ENCODE results near the gene YKT6. TPM values are rescaled to one million over a fixed set of nuclear protein-coding genes. Genes with fewer than 3 reads are reported as not detected.

The YKT6 gene
- total RNA-seq, 2 experiments from 2014 or later: 53.5 to 57.3 TPM

- Mint-ChIP-seq H3K27ac (no peak overlapping the region), H3K9me3 (no peaks in the 10 kb centered on the region), H3K27me3 (ENCODE audit: low read depth) (peaks cover 2% of the 10 kb centered on the region), H3K36me3 (ENCODE audit: low read depth) (no peaks in the 10 kb centered on the region), H3K4me3 (no peak overlapping the region), H3K4me1 (ENCODE audit: low read depth) (no peaks in the 10 kb centered on the region)
- CTCF ChIA-PET: interaction anchor here (1.2 kb wide), 1 partner anchor 19 kb away, joined by 4 read pairs; no protein-coding TSS in a partner anchor
- intact Hi-C loops (cut with micrococcal nuclease): no loop called here
- no peak for DNase-seq
Measured at GRCh38 chr7:44176486-44176885, 24.3 kb upstream of the YKT6 start.

- H3K4me3 Mint-ChIP-seq: no peak overlapping the region
- peaks cover 2% of the 10 kb centered on the region for H3K27me3 Mint-ChIP-seq (ENCODE audit: low read depth)
- intact Hi-C loops (cut with micrococcal nuclease): no loop called here
- CTCF ChIA-PET: no interaction called here
- H3K27ac Mint-ChIP-seq: no peak overlapping the region
- no peaks in the 10 kb centered on the region for H3K36me3 Mint-ChIP-seq (ENCODE audit: low read depth)
- H3K4me1 Mint-ChIP-seq (ENCODE audit: low read depth): no peaks in the 10 kb centered on the region
- peaks cover 2% of the 10 kb centered on the region for H3K9me3 Mint-ChIP-seq
- no peak for DNase-seq
Measured at GRCh38 chr7:44177570-44178131, 23.1 kb upstream of the YKT6 start.

- H3K27ac Mint-ChIP-seq: no peak overlapping the region
- H3K9me3 Mint-ChIP-seq: peaks cover 6% of the 10 kb centered on the region
- peaks cover 2% of the 10 kb centered on the region for H3K27me3 Mint-ChIP-seq (ENCODE audit: low read depth)
- CTCF ChIA-PET: no interaction called here
- H3K36me3 Mint-ChIP-seq (ENCODE audit: low read depth): no peaks in the 10 kb centered on the region
- intact Hi-C loops (cut with micrococcal nuclease): no loop called here
- H3K4me3 Mint-ChIP-seq: no peak overlapping the region
- no peak for DNase-seq
- H3K4me1 Mint-ChIP-seq (ENCODE audit: low read depth): no peaks in the 10 kb centered on the region
Measured at GRCh38 chr7:44180631-44181030, 20.1 kb upstream of the YKT6 start.

GRCh38 chr7:44182827-44183226 lies 18.0 kb upstream of the YKT6 start:
- Mint-ChIP-seq H3K27ac (no peak overlapping the region), H3K27me3 (ENCODE audit: low read depth) (no peaks in the 10 kb centered on the region), H3K9me3 (peaks cover 6% of the 10 kb centered on the region), H3K4me1 (ENCODE audit: low read depth) (no peaks in the 10 kb centered on the region), H3K36me3 (ENCODE audit: low read depth) (no peaks in the 10 kb centered on the region), H3K4me3 (no peak overlapping the region)
- CTCF ChIA-PET: no interaction called here
- DNase-seq: no peak
- intact Hi-C loops (cut with micrococcal nuclease): no loop called here

GRCh38 chr7:44183386-44183785 lies 17.4 kb upstream of the YKT6 start:
- CTCF ChIA-PET: no interaction called here
- Mint-ChIP-seq H3K36me3 (ENCODE audit: low read depth) (no peaks in the 10 kb centered on the region), H3K9me3 (peaks cover 6% of the 10 kb centered on the region), H3K27ac (no peak overlapping the region), H3K27me3 (ENCODE audit: low read depth) (no peaks in the 10 kb centered on the region), H3K4me1 (ENCODE audit: low read depth) (no peaks in the 10 kb centered on the region), H3K4me3 (no peak overlapping the region)
- intact Hi-C loops (cut with micrococcal nuclease): no loop called here
- no peak for DNase-seq

GRCh38 chr7:44184206-44184872 lies 16.4 kb upstream of the YKT6 start:
- H3K27me3 Mint-ChIP-seq (ENCODE audit: low read depth): no peaks in the 10 kb centered on the region
- intact Hi-C loops (cut with micrococcal nuclease): no loop called here
- no peak for DNase-seq
- H3K4me1 Mint-ChIP-seq (ENCODE audit: low read depth): no peaks in the 10 kb centered on the region
- H3K27ac Mint-ChIP-seq: no peak overlapping the region
- H3K36me3 Mint-ChIP-seq (ENCODE audit: low read depth): no peaks in the 10 kb centered on the region
- no peak overlapping the region for H3K4me3 Mint-ChIP-seq
- CTCF ChIA-PET: no interaction called here
- peaks cover 6% of the 10 kb centered on the region for H3K9me3 Mint-ChIP-seq

- Mint-ChIP-seq H3K27me3 (ENCODE audit: low read depth) (no peaks in the 10 kb centered on the region), H3K36me3 (ENCODE audit: low read depth) (no peaks in the 10 kb centered on the region), H3K9me3 (peaks cover 6% of the 10 kb centered on the region), H3K4me1 (ENCODE audit: low read depth) (no peaks in the 10 kb centered on the region), H3K27ac (no peak overlapping the region), H3K4me3 (no peak overlapping the region)
- intact Hi-C loops (cut with micrococcal nuclease): no loop called here
- DNase-seq: no peak
- CTCF ChIA-PET: no interaction called here
Measured at GRCh38 chr7:44184873-44185446, 15.8 kb upstream of the YKT6 start.

- CTCF ChIA-PET: no interaction called here
- intact Hi-C loops (cut with micrococcal nuclease): no loop called here
- Mint-ChIP-seq H3K4me3 (no peak overlapping the region), H3K4me1 (ENCODE audit: low read depth) (no peaks in the 10 kb centered on the region), H3K27me3 (ENCODE audit: low read depth) (no peaks in the 10 kb centered on the region), H3K9me3 (peaks cover 6% of the 10 kb centered on the region), H3K27ac (no peak overlapping the region), H3K36me3 (ENCODE audit: low read depth) (no peaks in the 10 kb centered on the region)
- DNase-seq: no peak
Measured at GRCh38 chr7:44185729-44186128, 15.0 kb upstream of the YKT6 start.

- intact Hi-C loops (cut with micrococcal nuclease): no loop called here
- Mint-ChIP-seq H3K9me3 (peaks cover 6% of the 10 kb centered on the region), H3K27ac (no peak overlapping the region), H3K36me3 (ENCODE audit: low read depth) (no peaks in the 10 kb centered on the region), H3K4me1 (ENCODE audit: low read depth) (no peaks in the 10 kb centered on the region), H3K4me3 (no peak overlapping the region), H3K27me3 (ENCODE audit: low read depth) (no peaks in the 10 kb centered on the region)
- no peak for DNase-seq
- CTCF ChIA-PET: no interaction called here
Measured at GRCh38 chr7:44186736-44187135, 14.0 kb upstream of the YKT6 start.

GRCh38 chr7:44187636-44188416 lies 13.0 kb upstream of the YKT6 start:
- Mint-ChIP-seq H3K27ac (no peak overlapping the region), H3K27me3 (ENCODE audit: low read depth) (no peaks in the 10 kb centered on the region), H3K4me1 (ENCODE audit: low read depth) (no peaks in the 10 kb centered on the region), H3K4me3 (no peak overlapping the region), H3K36me3 (ENCODE audit: low read depth) (no peaks in the 10 kb centered on the region), H3K9me3 (peaks cover 3% of the 10 kb centered on the region)
- intact Hi-C loops (cut with micrococcal nuclease): no loop called here
- no peak for DNase-seq
- CTCF ChIA-PET: no interaction called here

- H3K36me3 Mint-ChIP-seq (ENCODE audit: low read depth): no peaks in the 10 kb centered on the region
- intact Hi-C loops (cut with micrococcal nuclease): no loop called here
- H3K4me3 Mint-ChIP-seq: no peak overlapping the region
- CTCF ChIA-PET: no interaction called here
- H3K9me3 Mint-ChIP-seq: no peaks in the 10 kb centered on the region
- peaks cover 2% of the 10 kb centered on the region for H3K27me3 Mint-ChIP-seq (ENCODE audit: low read depth)
- no peak overlapping the region for H3K27ac Mint-ChIP-seq
- no peak for DNase-seq
- H3K4me1 Mint-ChIP-seq (ENCODE audit: low read depth): peaks cover under 1% of the 10 kb centered on the region
Measured at GRCh38 chr7:44188480-44189225, 12.1 kb upstream of the YKT6 start.

- intact Hi-C loops (cut with micrococcal nuclease): no loop called here
- CTCF ChIA-PET: no interaction called here
- Mint-ChIP-seq H3K9me3 (peaks cover 1% of the 10 kb centered on the region), H3K27ac (no peak within 1 kb of the TSS), H3K27me3 (ENCODE audit: low read depth) (peaks cover 2% of the 10 kb centered on the region), H3K36me3 (ENCODE audit: low read depth) (no peaks in the 10 kb centered on the region), H3K4me3 (no peak within 1 kb of the TSS), H3K4me1 (ENCODE audit: low read depth) (peaks cover 8% of the 10 kb centered on the region)
- no peak for DNase-seq
Measured at GRCh38 chr7:44189286-44189992, 11.3 kb upstream of the YKT6 start, which contains the start of gene GCK. Gene GCK (minus strand): TSS chr7:44189439. CDS start chr7:44188953, 486 bp downstream.
